HUES6 (cell line): Measurements from ENCODE around the gene GRM8.

Source experiments
- H3K27ac ChIP-seq: 2 replicates; pipeline ENCODE4 v1.7.0; 2013; ENCODE audit warnings: low read depth, mild to moderate bottlenecking, low read length, inconsistent platforms
- H3K27me3 ChIP-seq: 2 replicates; pipeline ENCODE4 v1.6.1; 2013; ENCODE audit warnings: low read length; ENCODE audit not compliant: control insufficient read depth, insufficient read depth
- H3K36me3 ChIP-seq: 2 replicates; pipeline ENCODE4 v1.6.1; 2013; ENCODE audit warnings: low read length; ENCODE audit not compliant: control insufficient read depth, insufficient read depth
- H3K4me1 ChIP-seq: 2 replicates; pipeline ENCODE4 v1.6.1; 2013; ENCODE audit warnings: low read length; ENCODE audit not compliant: control insufficient read depth, insufficient read depth
- H3K4me3 ChIP-seq: 2 replicates; pipeline ENCODE4 v1.5.1; 2013; ENCODE audit warnings: low read depth, low read length
- H3K9ac ChIP-seq: one replicate; pipeline ENCODE4 v1.6.1; 2013; ENCODE audit warnings: mild to moderate bottlenecking, low read length
- H3K9me3 ChIP-seq: 2 replicates; pipeline ENCODE4 v1.6.1; 2013; ENCODE audit warnings: low read depth, low read length; ENCODE audit not compliant: control insufficient read depth, insufficient read depth

The GRM8 gene

DNA sequence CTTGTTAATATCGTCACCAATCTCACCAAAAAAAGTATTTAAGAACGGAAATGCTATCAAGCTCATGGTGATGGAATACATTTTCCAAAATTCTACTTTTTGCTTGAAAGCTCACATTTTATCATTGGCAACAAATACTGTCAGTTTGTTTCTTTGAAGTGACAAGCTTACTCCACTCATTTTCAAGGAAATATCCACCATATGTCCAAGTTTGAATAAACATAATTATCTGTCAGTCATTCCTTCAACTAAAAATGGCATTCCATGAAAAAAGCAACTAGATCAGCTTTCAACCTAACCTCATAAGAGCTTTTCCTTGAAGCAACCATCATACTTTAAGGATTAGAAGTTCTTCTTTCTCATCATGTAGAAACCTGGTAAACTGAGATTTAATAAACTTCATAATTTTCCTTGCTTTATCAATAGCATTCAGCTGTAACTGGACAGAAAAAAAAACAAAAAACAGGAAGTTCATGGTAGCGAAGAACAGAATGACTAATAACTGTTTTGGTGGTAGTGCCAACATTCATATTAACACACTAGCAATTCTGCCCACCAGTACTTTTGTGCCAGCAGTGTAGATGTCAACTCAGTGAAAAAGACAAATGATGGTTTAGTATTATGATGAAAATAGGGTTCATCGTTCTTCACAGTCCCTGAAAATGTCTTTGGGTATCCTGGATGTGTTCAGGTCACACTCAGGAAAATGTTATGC is 764.9 kb downstream of the GRM8 start:
- H3K36me3 ChIP-seq, result no peaks in the 10 kb centered on the region
- H3K9me3 ChIP-seq, result no peaks in the 10 kb centered on the region
- no peak overlapping the region for H3K9ac ChIP-seq
- no peaks in the 10 kb centered on the region for H3K27me3 ChIP-seq
- no peak overlapping the region for H3K4me3 ChIP-seq
- no peaks in the 10 kb centered on the region for H3K4me1 ChIP-seq
- H3K27ac ChIP-seq, result no peak overlapping the region

DNA sequence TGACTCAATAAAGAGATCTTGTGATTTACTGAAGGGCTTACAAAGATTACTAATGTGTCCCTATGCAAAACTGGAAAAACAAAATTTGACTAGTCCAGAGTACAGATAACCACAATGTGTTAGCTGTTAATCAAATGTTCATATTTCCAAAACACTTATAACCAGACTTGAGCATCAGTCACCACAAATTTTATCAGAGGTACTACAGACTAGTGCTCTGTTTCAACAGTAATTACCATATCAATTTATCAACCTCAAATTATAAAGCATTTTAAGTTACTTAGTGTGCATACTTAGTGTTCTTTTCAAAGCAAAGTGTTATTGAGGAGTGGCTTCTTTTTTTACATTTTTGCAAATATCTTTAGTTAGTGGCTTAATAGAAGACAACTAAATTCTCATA is 765.9 kb downstream of the GRM8 start:
- Histone ChIP-seq H3K9ac (no peak overlapping the region), H3K36me3 (no peaks in the 10 kb centered on the region), H3K4me1 (no peaks in the 10 kb centered on the region), H3K27me3 (no peaks in the 10 kb centered on the region), H3K4me3 (no peak overlapping the region), H3K27ac (no peak overlapping the region), H3K9me3 (no peaks in the 10 kb centered on the region)

DNA sequence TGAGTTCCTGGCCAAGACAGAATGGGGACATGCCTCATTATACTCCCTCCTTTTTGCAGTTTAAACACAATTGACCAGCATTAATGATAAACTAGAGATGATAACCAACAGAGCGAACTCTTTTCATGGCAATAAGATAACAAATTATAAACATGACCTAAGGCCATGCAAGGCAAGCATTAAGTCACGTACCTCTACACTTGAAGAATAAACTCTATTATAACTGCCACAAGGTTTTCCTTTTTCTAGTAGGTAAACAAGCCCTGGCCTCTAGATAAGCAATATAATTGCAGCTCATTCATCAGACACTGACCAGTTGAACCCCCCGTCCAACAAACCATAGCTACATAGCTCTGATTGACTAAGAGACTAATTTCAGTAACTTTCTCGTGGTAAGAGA is 767.0 kb downstream of the GRM8 start:
- no peak overlapping the region for H3K9ac ChIP-seq
- no peaks in the 10 kb centered on the region for H3K4me1 ChIP-seq
- H3K27ac ChIP-seq, result no peak overlapping the region
- H3K4me3 ChIP-seq, result no peak overlapping the region
- no peaks in the 10 kb centered on the region for H3K9me3 ChIP-seq
- H3K36me3 ChIP-seq, result no peaks in the 10 kb centered on the region
- no peaks in the 10 kb centered on the region for H3K27me3 ChIP-seq

- Histone ChIP-seq H3K4me1 (no peaks in the 10 kb centered on the region), H3K9ac (no peak overlapping the region), H3K9me3 (no peaks in the 10 kb centered on the region), H3K4me3 (no peak overlapping the region), H3K36me3 (no peaks in the 10 kb centered on the region), H3K27me3 (no peaks in the 10 kb centered on the region), H3K27ac (no peak overlapping the region)
Observed at GRCh38 chr7:126483972-126484371, 768.8 kb downstream of the GRM8 start.

GRCh38 chr7:126472825-126473224 is 779.9 kb downstream of the GRM8 start:
- H3K4me1 ChIP-seq, result no peaks in the 10 kb centered on the region
- peaks cover 21% of the 10 kb centered on the region for H3K9me3 ChIP-seq
- no peaks in the 10 kb centered on the region for H3K36me3 ChIP-seq
- no peak overlapping the region for H3K27ac ChIP-seq
- H3K27me3 ChIP-seq, result no peaks in the 10 kb centered on the region
- H3K4me3 ChIP-seq, result no peak overlapping the region
- no peak overlapping the region for H3K9ac ChIP-seq

- H3K36me3 ChIP-seq, result no peaks in the 10 kb centered on the region
- no peaks in the 10 kb centered on the region for H3K4me1 ChIP-seq
- H3K27me3 ChIP-seq, result no peaks in the 10 kb centered on the region
- no peak overlapping the region for H3K4me3 ChIP-seq
- no peaks in the 10 kb centered on the region for H3K9me3 ChIP-seq
- no peak overlapping the region for H3K27ac ChIP-seq
- no peak overlapping the region for H3K9ac ChIP-seq
Observed at GRCh38 chr7:126462405-126462804, 790.3 kb downstream of the GRM8 start.

DNA sequence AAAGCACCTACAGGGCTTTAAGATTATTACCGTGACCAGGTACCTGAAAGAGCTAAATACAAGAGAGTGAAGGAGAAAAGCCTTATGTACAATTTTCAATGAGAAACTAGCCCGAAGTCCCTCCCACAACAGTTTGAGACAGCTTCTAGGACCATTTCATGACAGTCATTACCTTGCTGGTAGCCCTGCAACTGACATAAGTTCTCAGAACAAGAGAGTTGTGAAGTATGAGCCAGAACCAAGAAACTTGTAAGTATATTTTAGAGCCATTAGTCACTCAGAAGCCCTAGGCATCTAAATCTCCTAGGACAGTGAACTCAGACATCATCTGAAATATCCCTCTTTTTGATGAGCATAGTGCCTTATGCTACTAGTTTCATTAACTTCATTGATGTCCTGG is 792.1 kb downstream of the GRM8 start:
- no peak overlapping the region for H3K9ac ChIP-seq
- H3K9me3 ChIP-seq, result no peaks in the 10 kb centered on the region
- H3K27me3 ChIP-seq, result no peaks in the 10 kb centered on the region
- no peak overlapping the region for H3K27ac ChIP-seq
- no peaks in the 10 kb centered on the region for H3K4me1 ChIP-seq
- no peak overlapping the region for H3K4me3 ChIP-seq
- H3K36me3 ChIP-seq, result no peaks in the 10 kb centered on the region

DNA sequence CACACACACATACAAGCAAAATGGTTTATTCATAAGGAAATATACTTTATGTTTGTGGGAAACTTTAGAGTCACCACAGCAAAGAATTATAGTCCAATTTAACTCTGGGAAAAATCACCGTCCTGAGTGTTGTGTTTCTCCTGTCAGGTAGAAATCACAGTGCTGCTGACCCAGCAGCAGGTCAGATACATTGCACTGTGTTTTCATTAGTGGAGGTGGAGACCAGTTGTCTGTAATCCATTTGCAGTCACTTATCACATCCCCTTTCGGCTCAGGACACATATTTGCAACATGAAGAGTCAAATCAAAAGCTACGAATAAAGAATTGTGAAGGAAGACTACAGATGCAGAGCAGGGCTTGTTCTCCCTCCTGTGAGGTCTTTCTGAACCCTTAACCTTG is 799.6 kb downstream of the GRM8 start:
- no peaks in the 10 kb centered on the region for H3K4me1 ChIP-seq
- H3K27ac ChIP-seq, result no peak overlapping the region
- no peaks in the 10 kb centered on the region for H3K36me3 ChIP-seq
- no peak overlapping the region for H3K9ac ChIP-seq
- H3K9me3 ChIP-seq, result no peaks in the 10 kb centered on the region
- H3K4me3 ChIP-seq, result no peak overlapping the region
- no peaks in the 10 kb centered on the region for H3K27me3 ChIP-seq

GRCh38 chr7:126450269-126450671 is 802.5 kb downstream of the GRM8 start:
- H3K4me1 ChIP-seq, result no peaks in the 10 kb centered on the region
- H3K27me3 ChIP-seq, result no peaks in the 10 kb centered on the region
- no peaks in the 10 kb centered on the region for H3K9me3 ChIP-seq
- no peak overlapping the region for H3K4me3 ChIP-seq
- no peak overlapping the region for H3K9ac ChIP-seq
- H3K27ac ChIP-seq, result no peak overlapping the region
- no peaks in the 10 kb centered on the region for H3K36me3 ChIP-seq

DNA sequence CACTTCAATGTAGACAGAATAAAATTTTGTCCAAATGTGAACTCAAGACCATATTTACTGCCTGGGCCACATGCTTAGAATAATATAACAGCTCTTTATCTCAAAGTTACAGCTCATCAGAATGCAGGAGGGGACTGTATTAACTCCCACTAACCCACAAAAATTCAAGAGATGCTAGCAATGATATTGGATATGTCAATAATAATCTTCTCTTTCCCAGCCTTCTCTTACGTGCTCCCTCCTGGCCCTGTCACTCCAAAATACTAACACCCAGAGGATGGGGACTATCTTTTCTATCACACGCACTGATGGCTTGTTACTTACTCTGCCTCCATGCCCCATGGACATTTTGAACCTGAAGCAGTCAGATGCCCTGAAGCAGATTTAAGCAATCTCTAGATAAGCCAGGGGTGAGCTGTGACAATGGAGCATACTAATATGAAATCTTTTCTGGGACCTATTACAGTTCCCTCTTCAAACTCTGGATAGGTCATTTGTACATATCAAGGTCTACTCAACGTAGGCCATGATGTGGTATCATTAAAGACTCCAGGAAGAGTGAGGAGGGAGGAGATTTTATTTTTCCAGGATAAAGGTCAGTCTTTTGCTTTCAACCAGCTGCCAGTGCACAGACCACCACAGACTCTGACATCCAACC is 803.0 kb downstream of the GRM8 start:
- H3K27me3 ChIP-seq, result no peaks in the 10 kb centered on the region
- H3K4me1 ChIP-seq, result no peaks in the 10 kb centered on the region
- no peaks in the 10 kb centered on the region for H3K9me3 ChIP-seq
- H3K9ac ChIP-seq, result no peak overlapping the region
- H3K4me3 ChIP-seq, result no peak overlapping the region
- no peak overlapping the region for H3K27ac ChIP-seq
- no peaks in the 10 kb centered on the region for H3K36me3 ChIP-seq

- Histone ChIP-seq H3K27ac (no peak overlapping the region), H3K9ac (no peak overlapping the region), H3K4me3 (no peak overlapping the region), H3K4me1 (no peaks in the 10 kb centered on the region), H3K36me3 (no peaks in the 10 kb centered on the region), H3K9me3 (no peaks in the 10 kb centered on the region), H3K27me3 (no peaks in the 10 kb centered on the region)
Observed at GRCh38 chr7:126447984-126448383, 804.8 kb downstream of the GRM8 start.
